DMS114 treated with DMSO at 0.1 percent for 48 hours (cell line): ENCODE results near the gene ADGRF1.
"Not testable (repeated sequence)": the region's sequence is repeated elsewhere in the genome, so short reads cannot be mapped to it uniquely, and the experiment has no call there.

Experiments used
- DNase-seq: peaks from one replicate; lab custom pipeline; 2025; ENCODE audit not compliant: unreplicated experiment; lab: John Stamatoyannopoulos, UW

The ADGRF1 gene

DNA sequence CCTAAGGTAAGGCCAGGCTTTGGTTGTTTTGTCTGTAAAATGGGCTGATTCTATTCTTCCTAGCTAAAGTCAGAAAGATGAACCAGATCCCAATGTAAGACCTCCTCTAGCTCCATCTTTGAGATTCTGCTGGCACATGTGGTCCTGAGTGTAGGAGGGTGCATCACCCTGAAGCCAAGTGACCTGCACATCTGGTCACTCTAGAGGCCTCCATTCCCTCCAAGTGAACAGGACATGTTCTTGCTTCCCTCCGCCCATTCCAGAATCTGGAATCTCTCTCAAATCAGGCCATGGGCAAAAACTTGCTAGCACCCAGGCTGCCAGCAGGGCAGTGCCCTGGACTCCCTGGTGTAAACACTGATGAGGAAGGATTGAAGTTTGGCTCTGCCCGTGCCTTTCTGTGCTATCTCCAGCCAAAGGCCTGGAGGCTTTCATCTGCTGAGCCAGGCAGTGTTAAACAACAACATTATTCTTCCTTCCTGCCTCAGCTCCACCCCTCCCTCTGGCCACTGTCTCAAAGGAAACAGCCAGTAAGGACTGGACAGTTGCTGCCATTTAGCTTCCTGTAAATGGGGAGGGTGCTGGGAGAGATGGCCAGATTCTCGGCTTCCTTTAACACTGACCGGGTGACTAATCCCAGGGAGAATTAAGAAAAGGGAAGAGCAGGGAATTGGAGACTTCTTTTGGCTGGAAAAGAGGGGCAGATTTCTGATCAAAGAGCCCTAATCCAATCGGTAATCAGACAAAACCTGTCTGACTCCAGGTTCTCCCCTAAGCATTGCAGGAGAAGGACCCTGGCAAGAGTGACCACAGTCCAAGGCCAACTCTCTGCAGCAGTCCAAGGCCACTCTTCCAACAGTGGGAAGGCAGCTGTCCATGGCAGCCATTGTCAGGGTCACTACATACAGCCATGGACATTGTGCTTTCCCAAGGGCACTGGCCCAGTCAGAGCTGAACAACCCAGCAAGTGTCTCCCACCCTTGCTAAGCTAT lies 19.5 kb upstream of the ADGRF1 start:
- DNase-seq: no peak

DNA sequence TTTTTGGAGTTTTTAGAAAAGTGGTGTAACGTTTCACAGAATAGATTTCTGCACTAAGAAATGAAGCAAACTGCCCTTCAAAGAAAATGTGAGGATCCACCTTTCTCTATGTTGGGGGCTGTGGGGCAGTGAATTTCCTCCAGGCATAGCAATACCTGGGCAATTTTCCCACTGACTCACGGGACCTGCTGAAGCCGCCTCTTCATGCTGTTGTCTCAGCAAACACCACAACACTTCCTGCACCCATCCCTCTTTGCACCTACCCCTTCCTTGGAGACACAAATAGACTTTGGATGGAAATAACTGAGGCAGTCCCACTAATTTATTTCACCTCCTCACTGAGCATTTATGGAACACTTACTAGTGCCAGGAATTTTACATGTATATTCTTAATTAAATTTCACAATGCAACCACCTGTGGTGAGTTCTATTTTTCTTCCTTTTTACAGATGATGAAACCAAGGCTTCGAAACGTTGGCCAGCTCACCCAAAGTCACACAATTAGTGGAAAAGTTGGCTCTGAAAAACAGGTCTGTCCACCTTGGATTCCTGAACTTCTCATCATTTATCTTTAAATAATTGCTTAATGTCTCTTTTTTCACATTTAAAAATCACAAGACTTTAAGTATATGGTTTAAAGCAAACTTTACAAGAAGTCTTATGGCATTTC lies 17.2 kb upstream of the ADGRF1 start:
- DNase-seq: no peak

DNA sequence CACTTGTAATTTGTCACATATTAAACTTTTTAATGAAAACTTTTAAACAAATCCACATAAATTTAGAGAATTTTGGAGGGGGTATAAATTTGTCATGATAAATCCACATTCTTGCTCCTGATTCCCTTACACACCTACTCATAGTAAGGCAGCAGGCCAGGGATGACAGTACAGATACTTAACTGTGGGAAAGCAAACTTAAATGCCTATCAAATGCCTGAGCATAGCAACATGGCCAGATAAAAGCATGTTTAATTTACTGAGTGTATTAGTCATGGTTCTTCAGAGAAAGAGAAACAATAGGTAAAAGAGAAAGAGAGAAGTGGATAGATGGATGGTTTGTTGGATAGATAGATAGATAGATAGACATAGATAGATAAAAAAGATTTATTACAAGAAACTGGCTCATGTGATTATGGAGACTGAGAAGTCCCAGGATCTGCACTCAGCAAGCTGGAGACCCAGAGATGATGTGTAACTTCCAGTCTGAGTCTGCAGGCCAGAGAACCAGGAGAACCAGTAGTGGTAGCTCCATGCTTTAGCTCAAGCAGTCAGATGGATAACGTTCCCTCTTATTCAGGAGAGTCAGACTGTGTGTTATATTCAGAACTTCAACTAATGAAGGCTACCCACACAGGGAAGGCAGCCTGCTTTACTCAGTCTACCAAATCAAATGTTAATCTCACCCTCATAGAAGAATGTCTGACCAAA lies 15.9 kb upstream of the ADGRF1 start:
- no peak for DNase-seq

DNA sequence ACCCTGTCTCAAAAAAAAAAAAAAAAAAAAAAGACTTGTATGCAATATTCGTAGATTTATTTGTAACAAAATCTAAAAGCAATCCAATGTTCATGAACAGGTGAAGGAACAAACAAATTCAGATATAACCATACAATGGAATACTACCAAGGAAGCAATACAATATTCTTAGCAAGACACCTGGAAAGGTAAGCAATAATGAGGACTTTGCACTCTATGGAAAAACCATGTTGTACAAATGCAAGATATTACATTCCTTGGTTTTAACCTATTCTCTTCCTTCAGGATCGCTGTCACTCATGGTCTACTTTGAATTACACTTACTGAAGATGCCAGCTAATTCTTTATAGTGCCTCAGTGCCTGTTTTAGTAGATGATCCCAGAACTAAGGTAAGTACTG lies 14.7 kb upstream of the ADGRF1 start:
- no peak for DNase-seq

DNA sequence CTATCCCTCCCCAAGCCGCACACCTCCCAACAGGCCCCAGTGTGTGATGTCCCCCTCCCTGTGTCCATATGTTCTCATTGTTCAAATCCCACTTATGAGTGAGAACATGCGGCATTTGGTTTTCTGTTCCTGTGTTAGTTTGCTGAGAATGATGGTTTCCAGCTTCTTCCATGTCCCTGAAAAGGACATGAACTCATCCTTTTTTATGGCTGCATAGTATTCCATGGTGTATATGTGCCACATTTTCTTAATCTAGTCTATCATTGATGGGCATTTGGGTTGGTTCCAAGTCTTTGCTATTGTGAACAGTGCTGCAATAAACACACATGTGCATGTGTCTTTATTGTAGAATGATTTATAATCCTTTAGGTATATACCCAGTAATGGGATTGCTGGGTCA lies 12.2 kb upstream of the ADGRF1 start:
- DNase-seq: not testable (repeated sequence)

DNA sequence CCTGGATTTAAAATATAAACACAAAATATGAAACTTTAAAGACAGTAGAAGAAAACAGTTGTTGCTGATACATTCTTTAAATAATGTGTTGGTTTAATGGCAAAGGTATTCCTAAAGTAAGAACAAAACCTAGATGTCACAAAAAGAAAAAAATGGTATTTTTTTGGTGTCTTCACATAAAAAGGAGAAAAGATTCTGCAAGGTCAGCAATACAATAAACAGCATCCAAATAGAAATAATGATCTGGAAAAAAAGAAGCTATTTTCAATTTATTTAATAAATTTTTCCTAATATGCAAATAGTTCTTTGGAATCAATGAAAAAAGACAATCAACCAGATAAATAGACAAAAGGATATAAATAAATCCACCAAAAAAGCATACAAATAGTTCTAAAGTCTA lies 6.5 kb upstream of the ADGRF1 start:
- no peak for DNase-seq

DNA sequence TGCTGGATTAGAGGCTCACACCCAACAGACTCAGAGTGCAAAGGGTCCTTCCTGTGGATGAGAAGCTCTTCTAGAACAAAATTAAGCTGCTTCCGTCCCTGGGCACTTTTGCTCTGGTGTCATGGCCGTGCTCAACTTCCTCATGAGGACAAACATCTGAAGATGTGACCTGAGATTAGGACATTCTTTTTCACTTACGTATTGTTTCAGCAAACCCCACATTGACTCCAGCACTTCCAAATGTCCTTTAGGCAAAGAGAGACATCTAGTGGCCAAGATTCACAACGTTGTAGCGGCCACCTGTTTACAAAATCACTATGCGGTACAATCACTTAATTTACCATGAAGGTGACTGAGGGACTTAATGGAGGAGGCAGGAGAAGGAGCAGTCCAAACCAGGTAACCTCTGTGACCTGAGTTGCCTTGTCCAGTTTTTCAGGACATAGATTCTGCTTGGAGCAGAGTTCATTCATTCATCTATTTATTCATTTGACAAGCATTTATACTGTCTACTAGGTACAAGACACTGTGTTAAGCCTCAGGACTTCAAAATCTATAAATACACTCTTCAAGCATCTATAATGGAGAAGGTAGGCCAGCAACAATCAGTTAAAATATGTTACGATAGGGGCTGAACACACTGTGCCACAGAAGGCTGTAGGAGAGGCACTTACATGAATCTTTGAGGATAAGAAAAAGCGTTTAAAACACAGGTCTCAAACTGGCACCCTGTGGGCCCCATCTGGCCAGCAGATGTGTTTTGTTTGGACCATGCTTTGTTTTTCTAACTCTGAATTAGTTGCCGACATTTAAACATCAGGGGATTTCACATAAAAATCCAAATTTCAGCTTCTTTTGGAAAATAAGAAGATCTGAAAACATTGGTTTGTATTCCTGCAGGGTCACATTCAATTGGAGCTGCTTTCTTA lies 5.6 kb upstream of the ADGRF1 start:
- peak; percentile 68 for DNase-seq

DNA sequence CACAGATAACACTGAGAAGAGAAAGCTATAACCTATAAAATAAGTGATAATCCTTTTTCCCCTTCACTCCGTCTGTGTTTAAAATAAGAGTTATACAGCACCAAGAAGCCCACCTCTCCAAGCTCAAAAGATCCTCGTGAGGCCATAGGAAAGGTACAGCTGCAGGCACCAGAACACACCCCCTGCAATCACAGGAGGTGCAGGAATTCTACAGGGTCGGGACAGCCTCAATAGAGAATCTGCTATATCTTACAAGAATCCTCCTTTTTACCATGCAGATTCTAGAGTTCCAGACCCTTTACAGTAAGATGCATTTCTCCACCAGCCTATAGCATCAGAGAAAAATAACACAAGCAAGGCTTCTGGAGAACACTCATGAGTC lies 5.0 kb upstream of the ADGRF1 start:
- no peak for DNase-seq

DNA sequence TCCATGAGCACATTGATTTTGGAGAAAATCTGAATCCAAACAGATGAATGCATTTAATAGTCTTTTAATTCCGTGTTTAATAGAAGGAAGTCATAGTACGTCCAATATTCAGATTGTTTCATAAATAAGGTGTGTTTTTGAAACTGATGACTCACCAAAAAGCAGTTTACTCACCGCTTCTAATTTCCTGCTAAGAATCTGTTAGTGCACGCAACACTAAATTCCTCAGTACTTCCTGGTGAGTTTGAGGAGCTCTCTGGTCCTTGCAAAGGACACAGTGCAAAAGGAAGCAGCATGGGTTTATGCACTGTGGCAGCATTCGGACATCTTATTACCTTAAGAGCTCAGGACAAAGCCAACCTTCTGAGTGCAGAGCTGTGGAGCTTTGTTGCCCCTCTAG lies 2.3 kb upstream of the ADGRF1 start:
- no peak for DNase-seq

DNA sequence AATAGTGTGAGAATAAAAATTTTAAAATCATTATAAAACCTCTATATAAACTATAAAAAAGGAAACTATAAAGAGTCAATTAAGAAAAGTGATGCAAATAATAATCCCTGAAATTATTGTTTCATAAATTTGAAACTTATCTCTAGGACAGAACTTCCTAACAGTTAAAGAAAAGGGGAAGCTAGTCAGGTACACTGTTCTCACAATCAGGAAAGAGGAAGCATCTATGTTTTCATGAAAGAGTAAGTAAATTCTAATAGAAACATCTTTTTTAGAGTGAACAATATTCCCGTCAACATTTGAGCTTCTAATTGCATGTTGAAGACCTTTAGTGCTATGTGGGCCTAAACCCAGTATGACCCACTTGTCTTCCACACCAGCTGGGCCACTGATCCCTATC lies 1.2 kb upstream of the ADGRF1 start:
- no peak for DNase-seq

DNA sequence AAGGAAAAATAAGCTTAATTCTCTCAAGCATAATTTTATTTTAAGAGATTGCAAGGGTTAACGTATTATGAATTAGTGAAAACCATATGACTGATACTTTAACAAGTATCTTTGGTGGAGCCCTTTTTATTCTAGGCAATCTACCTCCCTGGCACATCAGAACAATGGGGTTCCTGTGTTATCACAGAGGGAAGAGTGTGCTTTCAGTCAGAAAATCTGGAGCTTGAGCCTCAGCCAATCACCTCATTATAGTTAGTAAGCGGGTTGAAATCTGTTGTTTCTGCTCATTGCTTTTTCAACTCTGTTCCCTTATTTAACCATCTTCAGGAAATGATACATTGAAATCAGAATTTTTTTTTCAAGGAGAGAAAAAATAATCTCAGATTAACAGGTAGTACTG lies 391 bp downstream of the ADGRF1 start:
- DNase-seq: no peak

DNA sequence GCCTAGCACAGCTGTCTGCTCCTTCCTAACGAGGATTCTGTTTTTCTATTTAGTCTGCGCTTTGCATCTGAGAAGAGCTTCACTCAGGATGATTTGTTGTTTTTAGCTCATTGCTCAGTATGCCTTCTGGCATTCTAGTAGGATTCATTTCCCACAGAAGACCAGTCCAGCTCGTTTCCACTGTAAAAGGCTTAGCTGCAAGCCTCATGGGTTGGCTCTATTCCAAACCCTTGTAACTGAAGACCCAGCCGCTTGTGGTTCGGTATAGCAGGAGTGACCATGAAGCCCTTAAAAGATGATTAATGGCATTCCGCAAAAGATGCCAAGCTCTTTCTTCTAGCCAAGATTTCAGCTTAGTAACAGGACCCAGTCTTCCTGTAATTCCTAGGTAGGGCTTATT lies 7.2 kb downstream of the ADGRF1 start:
- no peak for DNase-seq

DNA sequence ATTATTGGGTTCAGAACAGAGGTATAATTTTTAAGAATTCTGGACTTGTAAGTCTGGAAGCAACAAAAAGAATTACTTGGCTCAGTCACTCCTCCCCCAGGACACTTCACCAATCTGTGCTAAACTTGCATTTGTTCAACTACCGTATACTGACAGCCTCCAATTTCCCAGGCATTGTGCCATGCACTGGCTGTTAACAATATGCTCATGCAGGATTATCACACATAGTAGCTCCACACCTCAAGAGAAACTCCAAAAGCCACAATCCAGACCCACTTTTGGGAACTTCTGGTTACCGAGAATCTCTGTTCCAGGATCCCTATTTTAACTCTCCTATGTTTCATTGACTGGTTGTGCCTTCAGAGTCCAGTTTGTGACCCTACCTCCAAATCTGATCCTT lies 7.7 kb downstream of the ADGRF1 start:
- DNase-seq: no peak

DNA sequence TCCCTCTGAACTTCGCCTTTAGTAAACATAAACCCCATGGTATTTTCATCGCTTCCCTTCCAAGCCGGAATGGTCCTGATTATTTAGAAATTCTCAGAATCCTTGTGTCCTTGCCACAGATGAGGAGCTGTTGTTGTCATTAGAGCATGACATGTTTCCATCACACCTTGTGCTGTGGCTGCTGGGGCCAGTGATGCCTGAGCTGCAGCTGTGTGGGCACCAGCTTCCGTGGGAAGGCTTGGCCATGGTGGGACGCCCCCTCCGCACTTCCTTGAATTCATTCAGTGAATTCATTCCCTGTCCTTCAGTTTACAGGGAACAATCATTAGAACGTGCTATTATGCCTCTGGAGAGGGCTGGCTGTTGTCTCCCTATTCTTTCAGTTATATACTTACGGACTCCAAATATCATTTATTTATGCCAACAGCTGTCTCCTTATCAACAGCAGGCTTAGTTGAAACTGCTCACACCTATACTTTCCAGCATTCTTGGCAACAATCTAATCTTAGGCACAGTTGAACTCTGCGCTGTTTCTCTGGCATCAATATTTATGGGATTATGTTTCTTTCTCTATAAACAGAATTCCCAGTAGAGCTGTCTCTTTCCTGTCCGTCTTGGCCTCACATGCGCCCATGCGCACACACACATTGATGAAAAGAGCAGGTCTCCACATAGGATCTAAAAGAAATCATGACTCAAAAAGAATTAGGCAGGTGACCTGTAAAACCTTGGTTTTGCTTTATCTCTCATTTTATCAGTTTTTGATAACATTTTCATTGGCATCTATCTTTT lies 9.0 kb downstream of the ADGRF1 start:
- DNase-seq: no peak

DNA sequence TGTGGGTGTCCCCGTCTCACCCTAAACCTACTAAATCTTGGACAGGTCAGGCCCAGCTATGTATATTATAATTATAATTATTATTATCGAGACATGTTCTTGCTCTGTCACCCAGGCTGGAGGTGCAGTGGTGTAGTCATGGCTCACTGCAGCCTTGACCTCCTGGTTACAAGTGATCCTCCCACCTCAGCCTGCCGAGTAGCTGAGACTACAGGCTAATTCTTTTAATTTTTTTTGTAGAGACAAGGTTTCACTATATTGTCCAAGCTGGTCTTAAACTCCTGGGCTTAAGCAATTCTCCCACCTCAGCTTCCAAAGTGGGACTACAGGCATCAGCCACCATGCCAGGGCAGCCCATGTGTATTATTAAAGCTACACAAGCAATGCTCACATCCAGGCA lies 10.5 kb downstream of the ADGRF1 start:
- DNase-seq: no peak

DNA sequence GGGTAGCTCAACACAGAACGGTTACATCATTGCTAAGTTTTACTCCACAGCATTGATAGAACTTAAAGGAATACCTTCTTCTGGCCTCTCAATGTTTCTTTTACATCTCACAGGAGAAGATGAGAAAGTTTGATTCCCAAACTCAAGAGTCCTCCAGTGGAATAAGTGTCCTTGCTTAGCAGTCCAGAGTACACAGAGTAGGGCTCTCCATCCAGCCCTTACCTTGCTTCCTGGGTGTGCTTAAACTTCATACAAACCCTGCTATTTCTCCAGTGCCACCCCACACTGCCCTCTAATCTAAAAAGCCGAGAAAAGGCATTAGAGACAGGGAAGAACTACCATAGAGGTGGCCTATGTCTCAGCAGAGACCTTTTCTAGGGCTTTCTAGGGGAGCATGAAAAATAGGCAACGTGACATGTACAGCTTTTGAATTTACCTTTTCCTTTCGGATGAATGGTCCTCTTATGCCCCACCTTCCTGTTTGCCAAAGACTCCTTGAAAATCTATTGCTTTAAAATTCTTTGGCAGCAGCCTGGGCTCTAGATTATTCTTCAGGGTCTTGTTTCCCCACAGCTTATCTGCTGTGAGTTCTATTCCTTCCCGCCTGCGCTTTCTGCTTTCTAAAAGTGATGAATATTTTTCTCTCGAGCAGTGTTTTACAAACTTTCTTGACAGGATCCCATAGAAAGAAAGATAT lies 12.1 kb downstream of the ADGRF1 start:
- DNase-seq: no peak

DNA sequence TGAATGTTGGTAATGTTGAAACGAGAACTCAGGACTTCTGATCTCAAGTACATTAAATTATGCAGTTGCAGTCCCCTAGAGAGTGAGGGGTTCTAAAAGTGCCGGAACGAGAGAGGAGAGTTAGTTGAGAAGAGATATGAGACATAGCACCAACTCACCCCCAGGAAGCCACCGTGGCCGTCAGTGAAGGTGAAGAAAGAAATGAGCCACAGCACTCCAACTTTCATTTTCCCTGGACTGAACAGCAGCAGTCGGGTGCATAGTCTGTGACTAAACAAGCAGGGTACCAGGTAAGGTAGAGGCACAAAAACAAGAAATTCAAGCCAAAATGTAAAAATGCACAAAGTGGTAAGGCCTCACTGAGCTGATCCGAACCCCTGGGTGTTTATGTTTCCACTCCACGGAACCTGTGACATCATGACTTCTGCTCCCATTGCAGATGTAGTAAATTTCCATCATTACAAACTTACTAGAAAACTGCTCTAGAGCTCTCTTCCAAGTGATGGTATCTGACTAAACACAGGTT lies 13.2 kb downstream of the ADGRF1 start:
- DNase-seq: no peak

DNA sequence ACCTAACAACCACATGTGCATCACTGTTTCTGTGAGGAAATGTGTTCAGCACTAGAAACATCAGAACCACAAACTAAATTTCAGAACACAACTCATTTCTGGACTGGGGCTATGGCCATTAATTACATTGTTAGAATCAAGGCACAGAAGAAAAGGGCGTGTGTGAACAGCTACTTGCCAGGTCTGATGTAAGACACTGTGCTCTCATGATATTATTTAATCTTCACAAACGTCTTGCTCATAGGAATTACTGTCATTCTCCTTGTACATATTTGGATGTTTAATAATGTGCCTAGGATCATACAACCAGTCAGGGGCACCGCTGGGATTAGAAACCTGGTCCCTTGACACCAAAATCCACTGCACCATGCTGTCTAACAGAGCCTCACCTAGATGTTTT lies 14.8 kb downstream of the ADGRF1 start:
- no peak for DNase-seq

DNA sequence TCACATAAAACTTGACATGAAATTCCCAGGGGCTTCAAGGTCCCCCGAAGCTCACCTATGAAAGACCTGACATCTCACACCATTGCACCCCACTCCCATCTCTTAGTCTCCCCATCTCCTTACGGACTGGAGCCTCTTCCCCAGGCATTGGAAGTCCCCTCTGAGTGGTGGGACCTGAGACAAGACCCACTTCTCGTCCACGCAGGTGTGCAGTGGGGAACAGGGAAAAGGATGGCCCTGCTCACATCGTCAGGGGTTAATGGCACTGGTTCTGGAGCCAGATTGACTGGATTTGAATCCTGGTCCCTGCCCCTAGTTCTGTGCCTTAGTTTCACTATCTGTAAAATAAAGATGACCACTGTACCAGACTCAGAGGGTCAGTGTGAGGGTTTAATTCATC lies 15.5 kb downstream of the ADGRF1 start:
- no peak for DNase-seq
